Peyer's patch (tissue), 4 donors: Measurements from ENCODE around the gene KLRF2. TPM values are rescaled to one million over a fixed set of nuclear protein-coding genes. Genes with fewer than 3 reads are reported as not detected.

Experiments used
- DNase-seq, 3 donors: peaks; one replicate each; pipeline ENCODE4 v3.0.0-alpha.2; 2017 to 2019
- H3K27ac ChIP-seq, 4 donors: fragments of 200-600 bp; sonication (generic); one replicate each; pipeline ENCODE4 v1.5.1; 2016 to 2019
- H3K27me3 ChIP-seq, 2 donors: fragments of 200-600 bp; sonication (generic); one replicate each; pipeline ENCODE4 v1.5.1; 2019
- H3K36me3 ChIP-seq, 3 donors: fragments of 200-600 bp; sonication (generic); one replicate each; pipeline ENCODE4 v1.5.1; 2016 to 2019
- H3K4me1 ChIP-seq, 4 donors: fragments of 200-600 bp; sonication (generic); one replicate each; pipeline ENCODE4 v1.5.1; 2016 to 2019
- H3K4me3 ChIP-seq, 4 donors: fragments of 200-600 bp; sonication (generic); 1 replicate in 3 of 4; 2 replicates in 1 of 4; pipeline ENCODE4 v1.5.1; 2016 to 2019; ENCODE audit warnings: mild to moderate bottlenecking in 1 of 4
- H3K9me3 ChIP-seq, 4 donors: fragments of 200-600 bp; sonication (generic); one replicate each; pipeline ENCODE4 v1.5.1; 2016 to 2019; ENCODE audit warnings: mild to moderate bottlenecking in 1 of 4
- CTCF ChIP-seq, 6 experiments: fragments of 450-650 bp in 4 of 6; fragments of 200-600 bp in 2 of 6; sonication (generic) in 1 of 6; IDR thresholded peaks; one replicate each; pipeline ENCODE4 v1.5.1; 2017 to 2019; ENCODE audit warnings: antibody characterized with exemption in 6 of 6, mild to moderate bottlenecking in 3 of 6, moderate library complexity in 1 of 6
- POLR2A ChIP-seq, 2 donors: fragments of 450-650 bp; IDR thresholded peaks; one replicate each; pipeline ENCODE4 v1.5.1; 2017; ENCODE audit warnings: antibody characterized with exemption in 2 of 2, mild to moderate bottlenecking in 2 of 2, moderate library complexity in 2 of 2
- total RNA-seq, 4 donors: library from RNA; depleted of rRNA; stranded (reverse); fragments of >200 nt; gene quantifications; one replicate each; pipeline ENCODE4 v1.1.0, GENCODE V29; 2016

KLRF2 gene
- total RNA-seq, 4 donors from 2014 or later, result not detected

- Histone ChIP-seq H3K4me1 (no peaks in the 10 kb centered on the region), H3K27me3 (no peaks in the 10 kb centered on the region), H3K9me3 (peaks cover 0 to 13% (median 6%) of the 10 kb centered on the region in 4 donors), H3K4me3 (no peak overlapping the region), H3K36me3 (no peaks in the 10 kb centered on the region), H3K27ac (no peak overlapping the region)
- no peak for TF ChIP-seq CTCF (IDR thresholded peaks at IDR 0.05)
- no peak for TF ChIP-seq POLR2A (IDR thresholded peaks at IDR 0.05)
- DNase-seq, result no peak
These were observed 30.4 kb downstream of the KLRF2 start for GRCh38 chr12:9911708-9912107.

- TF ChIP-seq CTCF (IDR thresholded peaks at IDR 0.05) (no peak), POLR2A (IDR thresholded peaks at IDR 0.05) (no peak)
- no peak for DNase-seq
- H3K4me1 ChIP-seq, result no peaks in the 10 kb centered on the region
- H3K27ac ChIP-seq, result no peak overlapping the region
- no peak overlapping the region for H3K4me3 ChIP-seq
- H3K27me3 ChIP-seq, result no peaks in the 10 kb centered on the region
- no peaks in the 10 kb centered on the region for H3K9me3 ChIP-seq
- H3K36me3 ChIP-seq, result no peaks in the 10 kb centered on the region
These were observed 38.2 kb downstream of the KLRF2 start for GRCh38 chr12:9919443-9919842.

- H3K36me3 ChIP-seq, result no peaks in the 10 kb centered on the region
- H3K9me3 ChIP-seq, result no peaks in the 10 kb centered on the region
- DNase-seq, result no peak
- H3K4me3 ChIP-seq, result no peak overlapping the region
- no peak overlapping the region for H3K27ac ChIP-seq
- H3K4me1 ChIP-seq, result no peaks in the 10 kb centered on the region
- TF ChIP-seq POLR2A (IDR thresholded peaks at IDR 0.05), result no peak
- no peak for TF ChIP-seq CTCF (IDR thresholded peaks at IDR 0.05)
- no peaks in the 10 kb centered on the region for H3K27me3 ChIP-seq
These were observed 39.2 kb downstream of the KLRF2 start for GRCh38 chr12:9920451-9920850.

GRCh38 chr12:9922429-9922828 is 41.1 kb downstream of the KLRF2 start:
- DNase-seq, result no peak
- H3K9me3 ChIP-seq, result no peaks in the 10 kb centered on the region
- no peaks in the 10 kb centered on the region for H3K36me3 ChIP-seq
- H3K27me3 ChIP-seq, result no peaks in the 10 kb centered on the region
- H3K27ac ChIP-seq, result no peak overlapping the region
- H3K4me1 ChIP-seq, result no peaks in the 10 kb centered on the region
- TF ChIP-seq CTCF (IDR thresholded peaks at IDR 0.05) (no peak), POLR2A (IDR thresholded peaks at IDR 0.05) (no peak)
- no peak overlapping the region for H3K4me3 ChIP-seq

- Histone ChIP-seq H3K9me3 (no peaks in the 10 kb centered on the region), H3K27ac (no peak overlapping the region), H3K27me3 (no peaks in the 10 kb centered on the region), H3K4me3 (peak overlapping the region in 3 of 4 donors; percentile 2 to 32 (median 28)), H3K36me3 (no peaks in the 10 kb centered on the region), H3K4me1 (no peaks in the 10 kb centered on the region)
- DNase-seq, result peak in 1 of 3 donors; percentile 46
- TF ChIP-seq CTCF (IDR thresholded peaks at IDR 0.05) (peak in 5 of 6 experiments; percentile 52 to 67 (median 57)), POLR2A (IDR thresholded peaks at IDR 0.05) (no peak)
These were observed 44.6 kb downstream of the KLRF2 start for GRCh38 chr12:9925705-9926393.
